ENCODE results near the gene GPATCH4.
"Not testable (repeated sequence)": the region's sequence is repeated elsewhere in the genome, so short reads cannot be mapped to it uniquely, and the experiment has no call there.

The GPATCH4 gene

GRCh38 chr1:156554971-156555370 lies 46.3 kb downstream of the GPATCH4 start:
- DNase-seq (ENCODE audit: low read depth) = no peak
- no peak overlapping the region for H3K4me3 ChIP-seq (ENCODE audit: low read depth, low read length)

DNA sequence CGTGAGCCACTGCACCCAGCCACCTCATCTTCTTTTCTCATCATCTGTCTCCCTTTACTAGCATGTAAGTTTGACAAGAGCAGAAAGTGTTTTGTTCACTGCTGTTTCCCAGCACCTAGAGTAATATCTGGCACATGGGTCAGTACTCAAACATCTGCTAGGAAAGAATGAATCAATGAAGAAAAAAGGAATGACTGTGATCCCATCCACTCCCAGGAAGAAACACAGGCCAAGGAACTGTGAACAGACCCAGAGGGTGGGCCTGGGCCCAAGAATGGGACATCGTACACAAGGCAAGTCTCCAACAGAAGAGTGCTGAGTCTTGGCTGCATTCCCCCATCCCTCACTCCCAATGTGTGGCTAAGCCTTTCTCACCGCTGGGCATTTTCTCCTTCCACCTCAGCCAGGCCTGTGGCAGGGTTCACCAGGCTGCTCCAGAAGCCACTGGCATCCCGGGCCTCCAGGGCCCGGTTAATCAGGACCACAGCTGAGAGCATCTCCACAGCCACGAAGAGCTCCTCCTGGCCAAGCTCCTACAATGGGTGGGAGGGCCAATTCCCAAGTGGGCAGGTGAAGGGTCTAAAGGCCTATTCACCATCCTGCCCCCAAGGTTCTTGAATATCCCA lies 47.3 kb downstream of the GPATCH4 start:
- no peak for DNase-seq (ENCODE audit: low read depth)
- no peak overlapping the region for H3K4me3 ChIP-seq (ENCODE audit: low read depth, low read length)

- not testable (repeated sequence) for DNase-seq (ENCODE audit: low read depth); H3K4me3 ChIP-seq (ENCODE audit: low read depth, low read length)
Measured at GRCh38 chr1:156552937-156553336, 48.3 kb downstream of the GPATCH4 start.

DNA sequence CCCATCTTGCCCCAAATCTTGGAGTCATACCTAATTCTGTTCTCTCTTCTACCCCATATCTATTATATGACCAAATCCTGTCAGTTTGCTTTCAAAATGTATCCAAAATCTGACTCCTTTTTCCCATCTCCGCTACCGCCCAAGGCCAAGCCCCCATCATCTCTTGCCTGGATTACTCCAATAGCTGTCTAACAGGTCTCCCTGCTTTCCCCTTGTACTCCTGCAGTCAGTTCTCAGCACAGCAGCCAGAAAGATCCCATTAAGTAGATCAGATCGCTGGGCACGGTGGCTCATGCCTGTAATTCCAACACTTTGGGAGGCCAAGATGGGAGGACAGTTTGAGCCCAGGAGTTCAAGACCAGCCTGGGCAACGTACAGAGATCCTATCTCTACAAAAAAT lies 48.8 kb downstream of the GPATCH4 start:
- no peak for DNase-seq (ENCODE audit: low read depth)
- H3K4me3 ChIP-seq (ENCODE audit: low read depth, low read length) = no peak overlapping the region

- no peak for DNase-seq (ENCODE audit: low read depth)
Measured at GRCh38 chr1:156551869-156552268, 49.4 kb downstream of the GPATCH4 start.

GRCh38 chr1:156551066-156551643 lies 50.1 kb downstream of the GPATCH4 start:
- no peak overlapping the region for H3K4me3 ChIP-seq (ENCODE audit: low read depth, low read length)
- no peak for DNase-seq (ENCODE audit: low read depth)

More at GRCh38 chr1:156551869-156552268, 49.4 kb downstream of the GPATCH4 start:
- H3K4me3 ChIP-seq (ENCODE audit: low read depth, low read length) = no peak overlapping the region

DNA sequence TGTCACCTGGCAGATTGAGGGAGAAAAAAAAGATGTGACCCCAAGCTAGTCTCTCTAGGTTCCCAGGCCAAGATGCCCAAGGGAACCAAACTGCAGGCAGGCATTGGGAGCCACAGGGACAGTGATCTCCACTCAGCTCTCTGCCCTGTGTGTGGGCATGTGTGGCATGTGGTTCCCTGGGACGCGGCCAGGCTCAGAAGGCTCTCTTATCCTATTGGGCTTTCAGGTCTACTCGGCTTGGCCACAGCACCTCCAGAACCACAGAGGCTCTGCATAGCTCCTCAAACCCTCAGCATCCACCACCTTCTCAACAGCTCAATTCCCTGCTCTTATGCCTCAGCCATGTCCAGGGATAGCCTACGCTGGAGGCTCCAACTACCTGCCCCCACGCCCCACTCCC lies 50.9 kb downstream of the GPATCH4 start:
- no peak overlapping the region for H3K4me3 ChIP-seq (ENCODE audit: low read depth, low read length)
- DNase-seq (ENCODE audit: low read depth) = no peak

GRCh38 chr1:156549831-156550230 lies 51.4 kb downstream of the GPATCH4 start:
- no peak for DNase-seq (ENCODE audit: low read depth)

DNA sequence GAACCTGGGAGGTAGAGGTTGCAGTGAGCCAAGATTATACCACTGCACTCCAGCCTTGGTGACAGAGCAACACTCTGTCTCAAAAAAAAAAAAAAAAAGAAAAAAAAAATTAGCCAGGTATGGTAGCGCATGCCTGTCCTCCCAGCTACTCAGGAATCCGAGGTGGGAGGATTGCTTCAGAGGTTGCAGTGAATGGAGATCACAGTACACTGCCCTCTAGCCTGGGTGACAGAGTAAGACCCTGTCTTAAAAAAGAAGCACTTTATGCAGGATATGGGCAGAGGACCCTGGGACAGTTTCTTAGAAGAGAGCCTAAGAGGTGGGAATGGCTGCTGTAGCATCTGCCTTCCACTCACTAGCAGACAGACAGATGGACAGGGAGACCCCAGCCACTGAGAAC lies 51.9 kb downstream of the GPATCH4 start:
- no peak overlapping the region for H3K4me3 ChIP-seq (ENCODE audit: low read depth, low read length)
- DNase-seq (ENCODE audit: low read depth) = no peak

More at GRCh38 chr1:156549831-156550230, 51.4 kb downstream of the GPATCH4 start:
- H3K4me3 ChIP-seq (ENCODE audit: low read depth, low read length) = no peak overlapping the region

DNA sequence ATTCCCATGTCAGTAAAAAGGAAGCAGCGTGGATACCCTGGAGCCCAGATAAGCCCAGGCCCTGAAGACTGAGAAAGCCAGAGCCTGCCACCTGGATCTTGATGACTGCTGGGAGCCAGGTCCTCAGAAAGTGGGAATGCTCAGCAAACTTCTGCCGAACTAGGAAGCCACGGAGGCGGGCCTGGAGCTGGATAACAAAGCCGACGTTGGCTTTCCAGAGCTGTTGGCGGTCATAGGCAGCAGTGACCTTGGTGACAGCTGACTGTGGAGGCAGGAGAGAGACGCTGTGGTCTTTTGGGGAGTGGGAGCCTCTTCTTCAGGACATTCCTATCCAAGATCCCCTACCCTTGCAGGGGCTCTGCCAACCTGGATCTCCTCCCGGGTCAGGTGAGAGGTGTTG lies 53.3 kb downstream of the GPATCH4 start:
- H3K4me3 ChIP-seq (ENCODE audit: low read depth, low read length) = no peak overlapping the region
- DNase-seq (ENCODE audit: low read depth) = no peak

- H3K4me3 ChIP-seq (ENCODE audit: low read depth, low read length) = no peak overlapping the region
- no peak for DNase-seq (ENCODE audit: low read depth)
Measured at GRCh38 chr1:156547434-156547833, 53.8 kb downstream of the GPATCH4 start.

DNA sequence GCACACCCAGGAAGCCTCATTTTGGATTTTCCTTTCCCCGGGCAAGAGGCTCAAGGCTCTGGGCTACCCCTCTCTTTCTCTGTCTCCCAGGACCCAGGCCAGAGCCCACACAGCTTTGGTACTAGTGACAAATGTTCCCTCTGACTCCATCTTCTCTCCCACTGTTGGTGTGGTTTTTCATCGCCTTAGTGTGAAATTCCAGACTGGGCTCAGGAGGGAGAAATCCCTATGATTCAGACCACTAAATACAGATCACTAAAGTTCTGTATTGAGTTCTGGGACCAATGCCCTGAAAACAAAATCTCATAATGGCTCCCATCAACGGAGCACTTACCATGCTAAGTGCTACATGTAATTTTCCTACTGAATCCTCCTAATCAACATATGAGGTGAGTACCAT lies 55.0 kb downstream of the GPATCH4 start:
- no peak for DNase-seq (ENCODE audit: low read depth)
- no peak overlapping the region for H3K4me3 ChIP-seq (ENCODE audit: low read depth, low read length)

DNA sequence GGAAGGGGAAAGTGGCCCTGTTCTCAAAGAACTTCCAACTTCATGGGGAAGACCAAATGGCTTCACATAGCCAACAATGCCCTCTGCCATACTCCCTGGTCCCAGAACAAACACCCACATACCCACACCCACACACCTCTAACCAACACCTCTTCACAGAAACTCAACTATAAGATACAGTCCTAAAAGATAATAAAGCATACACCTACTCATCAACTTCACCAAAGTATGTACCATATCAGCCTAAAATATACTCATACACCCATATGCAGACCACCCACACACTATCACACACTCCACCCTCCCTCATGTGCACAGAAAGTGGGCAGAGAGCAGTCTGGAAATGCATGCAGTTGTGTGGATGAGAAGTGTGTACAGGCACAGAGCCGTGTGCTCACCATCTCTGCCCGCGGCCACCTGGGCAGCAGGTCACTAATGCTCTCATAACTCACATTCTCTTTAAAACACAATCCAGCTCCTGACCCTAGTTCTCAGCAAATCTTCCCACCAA lies 56.6 kb downstream of the GPATCH4 start:
- DNase-seq (ENCODE audit: low read depth) = no peak
- no peak overlapping the region for H3K4me3 ChIP-seq (ENCODE audit: low read depth, low read length)

Data from skeletal muscle cell (primary cell).